ENCODE data around the gene ADCY1. TPM values are rescaled to one million over a fixed set of nuclear protein-coding genes. Genes with fewer than 3 reads are reported as not detected.

ADCY1 gene
- total RNA-seq, 2 experiments from 2014 or later, result 0.21 to 0.29 TPM

- DNase-seq, result no peak
- Mint-ChIP-seq H3K9me3 (ENCODE audit: insufficient read depth) (no peaks in the 10 kb centered on the region), H3K4me3 (no peak overlapping the region), H3K4me1 (ENCODE audit: low read depth) (no peaks in the 10 kb centered on the region), H3K27me3 (ENCODE audit: low read depth) (peaks cover 21% of the 10 kb centered on the region), H3K36me3 (ENCODE audit: low read depth) (no peaks in the 10 kb centered on the region), H3K27ac (no peak overlapping the region)
- ATAC-seq, result no peak
- POLR2A ChIA-PET, result no interaction called here
- CTCF ChIA-PET, result no interaction called here
Measured at GRCh38 chr7:45579391-45579801, 5.2 kb downstream of the ADCY1 start.

DNA sequence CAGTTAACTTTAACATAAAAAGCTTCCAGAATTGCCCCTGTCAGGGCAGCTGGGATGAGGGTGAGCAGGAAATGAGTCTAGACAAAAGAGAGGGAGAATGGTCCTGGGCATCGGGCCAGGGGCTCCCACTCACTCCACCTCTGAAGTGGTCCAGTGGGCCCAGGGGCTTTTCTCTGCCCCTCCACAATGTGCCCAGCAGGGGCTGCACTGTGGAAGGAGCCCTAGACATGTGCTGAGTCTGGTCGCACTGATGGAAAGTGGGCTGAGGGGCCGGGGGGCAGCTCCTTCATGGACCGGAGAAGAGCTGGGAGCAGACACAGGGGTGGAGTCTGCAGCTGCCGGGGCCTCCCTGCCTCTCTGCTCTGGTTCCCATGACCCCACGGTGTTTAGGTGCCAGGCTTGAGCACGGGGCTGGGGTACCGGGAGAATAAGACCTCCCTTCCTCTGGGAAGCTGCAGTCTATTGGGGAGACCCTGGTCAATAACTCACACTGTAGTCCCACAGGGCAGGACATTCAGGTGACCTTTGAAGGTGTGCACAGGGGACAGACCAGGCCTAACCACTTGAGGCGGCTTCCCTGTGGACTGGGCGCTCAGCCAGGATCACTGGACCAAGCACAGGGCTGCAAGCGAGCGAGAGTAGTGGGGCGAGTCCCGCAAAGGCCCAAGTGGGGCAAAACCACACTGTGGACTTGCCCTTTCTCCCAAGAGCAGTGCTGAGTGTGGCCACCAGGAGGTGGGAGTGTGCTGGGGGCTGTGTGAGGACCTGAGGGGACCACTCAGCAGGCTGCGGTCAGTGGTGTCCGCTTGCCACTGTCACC, 6.1 kb downstream of the ADCY1 start:
- no peak for ATAC-seq
- Mint-ChIP-seq H3K4me1 (ENCODE audit: low read depth) (no peaks in the 10 kb centered on the region), H3K27me3 (ENCODE audit: low read depth) (peaks cover 17% of the 10 kb centered on the region), H3K9me3 (ENCODE audit: insufficient read depth) (no peaks in the 10 kb centered on the region), H3K4me3 (no peak overlapping the region), H3K36me3 (ENCODE audit: low read depth) (no peaks in the 10 kb centered on the region), H3K27ac (no peak overlapping the region)
- POLR2A ChIA-PET, result no interaction called here
- DNase-seq, result no peak
- CTCF ChIA-PET, result no interaction called here

- ATAC-seq, result no peak
- no peak for DNase-seq
- ChIA-PET POLR2A (no interaction called here), CTCF (no interaction called here)
- no peaks in the 10 kb centered on the region for H3K36me3 Mint-ChIP-seq (ENCODE audit: low read depth)
- H3K27ac Mint-ChIP-seq, result no peak overlapping the region
- H3K4me3 Mint-ChIP-seq, result no peak overlapping the region
- peaks cover 8% of the 10 kb centered on the region for H3K27me3 Mint-ChIP-seq (ENCODE audit: low read depth)
- no peaks in the 10 kb centered on the region for H3K4me1 Mint-ChIP-seq (ENCODE audit: low read depth)
- no peaks in the 10 kb centered on the region for H3K9me3 Mint-ChIP-seq (ENCODE audit: insufficient read depth)
Measured at GRCh38 chr7:45581271-45581780, 7.2 kb downstream of the ADCY1 start.

DNA sequence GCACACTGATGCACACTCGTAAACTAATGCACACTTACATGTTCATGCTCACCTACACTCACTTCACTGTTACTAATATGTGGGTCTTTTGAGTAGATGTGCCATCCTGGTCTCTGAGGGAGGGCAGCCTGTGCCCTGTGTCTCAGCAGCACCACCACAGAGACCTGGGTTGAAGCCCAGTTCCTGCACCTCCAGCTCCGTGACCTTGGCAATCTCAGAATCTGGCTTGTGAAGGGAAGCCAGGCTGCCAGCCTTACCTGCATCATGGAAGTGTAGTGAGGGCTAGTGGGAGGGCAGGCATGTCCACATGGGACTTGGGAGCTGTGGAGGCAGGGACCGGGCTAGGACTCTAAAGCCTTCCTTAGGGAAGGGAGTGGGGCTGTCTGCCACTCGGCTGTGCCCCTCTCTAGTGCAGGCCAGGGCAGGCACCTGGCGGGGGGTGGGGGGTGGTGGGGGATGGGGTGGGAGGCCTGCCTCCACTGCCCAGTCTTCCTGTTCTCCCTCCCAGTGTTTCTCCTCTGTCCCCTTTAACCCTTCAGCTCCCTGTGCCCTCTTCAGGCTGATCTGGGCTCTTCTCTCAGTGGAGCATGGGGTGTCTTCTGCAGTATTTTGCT, 8.1 kb downstream of the ADCY1 start:
- Mint-ChIP-seq H3K9me3 (ENCODE audit: insufficient read depth) (no peaks in the 10 kb centered on the region), H3K4me1 (ENCODE audit: low read depth) (no peaks in the 10 kb centered on the region), H3K36me3 (ENCODE audit: low read depth) (no peaks in the 10 kb centered on the region), H3K27me3 (ENCODE audit: low read depth) (peaks cover 3% of the 10 kb centered on the region), H3K27ac (no peak overlapping the region), H3K4me3 (no peak overlapping the region)
- CTCF ChIA-PET, result no interaction called here
- no peak for DNase-seq
- no peak for ATAC-seq
- POLR2A ChIA-PET, result no interaction called here

DNA sequence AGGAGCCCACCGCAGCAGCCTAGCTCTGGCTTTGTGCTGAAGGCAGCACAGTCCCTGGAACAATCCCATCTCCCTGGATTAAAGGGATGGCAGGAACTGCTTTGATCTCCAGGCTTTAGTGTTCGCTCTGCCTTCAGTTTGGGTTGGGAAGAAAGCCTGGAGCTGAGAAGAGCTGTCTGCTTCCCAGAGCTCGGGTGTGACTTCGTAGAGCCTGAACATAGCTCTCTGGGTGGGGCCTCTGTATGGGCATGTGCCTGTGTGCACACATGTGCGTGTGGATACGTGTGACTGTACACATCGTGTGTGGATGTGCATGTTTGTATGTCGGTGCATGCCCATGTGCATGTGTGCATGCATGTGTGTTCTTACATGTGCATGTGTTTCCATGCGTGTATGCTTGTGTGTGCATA, 8.7 kb downstream of the ADCY1 start:
- H3K9me3 Mint-ChIP-seq (ENCODE audit: insufficient read depth), result no peaks in the 10 kb centered on the region
- H3K27me3 Mint-ChIP-seq (ENCODE audit: low read depth), result no peaks in the 10 kb centered on the region
- no peaks in the 10 kb centered on the region for H3K36me3 Mint-ChIP-seq (ENCODE audit: low read depth)
- ChIA-PET CTCF (no interaction called here), POLR2A (no interaction called here)
- no peak for DNase-seq
- H3K27ac Mint-ChIP-seq, result no peak overlapping the region
- no peak overlapping the region for H3K4me3 Mint-ChIP-seq
- ATAC-seq, result no peak
- H3K4me1 Mint-ChIP-seq (ENCODE audit: low read depth), result no peaks in the 10 kb centered on the region

DNA sequence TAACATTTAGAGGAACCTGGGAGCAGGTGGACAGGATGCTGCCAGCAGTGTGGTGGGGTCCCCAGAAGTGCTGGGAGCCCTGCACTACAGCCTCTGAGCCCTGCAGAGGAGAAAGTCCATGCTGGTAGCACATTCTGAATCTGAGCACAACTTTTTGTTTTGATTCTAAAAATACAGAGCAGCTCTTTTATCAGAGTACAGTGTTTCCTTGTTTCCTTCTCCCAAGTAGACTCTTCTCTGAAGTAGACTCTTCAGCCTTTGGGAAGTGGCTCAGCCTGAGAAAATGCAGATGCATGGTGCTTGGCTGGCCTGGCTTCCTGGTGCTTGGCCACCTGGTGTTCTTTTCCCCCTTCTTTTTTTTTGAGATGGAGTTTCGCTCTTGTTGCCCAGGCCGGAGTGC, 9.1 kb downstream of the ADCY1 start:
- Mint-ChIP-seq H3K27me3 (ENCODE audit: low read depth) (no peaks in the 10 kb centered on the region), H3K36me3 (ENCODE audit: low read depth) (no peaks in the 10 kb centered on the region), H3K4me1 (ENCODE audit: low read depth) (no peaks in the 10 kb centered on the region), H3K4me3 (no peak overlapping the region), H3K27ac (no peak overlapping the region), H3K9me3 (ENCODE audit: insufficient read depth) (no peaks in the 10 kb centered on the region)
- ATAC-seq, result no peak
- CTCF ChIA-PET, result no interaction called here
- DNase-seq, result no peak
- POLR2A ChIA-PET, result no interaction called here

- ChIA-PET CTCF (no interaction called here), POLR2A (no interaction called here)
- H3K27me3 Mint-ChIP-seq (ENCODE audit: low read depth), result no peaks in the 10 kb centered on the region
- no peak for DNase-seq
- no peaks in the 10 kb centered on the region for H3K4me1 Mint-ChIP-seq (ENCODE audit: low read depth)
- no peak for ATAC-seq
- H3K9me3 Mint-ChIP-seq (ENCODE audit: insufficient read depth), result no peaks in the 10 kb centered on the region
- no peak overlapping the region for H3K27ac Mint-ChIP-seq
- H3K36me3 Mint-ChIP-seq (ENCODE audit: low read depth), result no peaks in the 10 kb centered on the region
- no peak overlapping the region for H3K4me3 Mint-ChIP-seq
Measured at GRCh38 chr7:45584261-45585210, 10.4 kb downstream of the ADCY1 start.

DNA sequence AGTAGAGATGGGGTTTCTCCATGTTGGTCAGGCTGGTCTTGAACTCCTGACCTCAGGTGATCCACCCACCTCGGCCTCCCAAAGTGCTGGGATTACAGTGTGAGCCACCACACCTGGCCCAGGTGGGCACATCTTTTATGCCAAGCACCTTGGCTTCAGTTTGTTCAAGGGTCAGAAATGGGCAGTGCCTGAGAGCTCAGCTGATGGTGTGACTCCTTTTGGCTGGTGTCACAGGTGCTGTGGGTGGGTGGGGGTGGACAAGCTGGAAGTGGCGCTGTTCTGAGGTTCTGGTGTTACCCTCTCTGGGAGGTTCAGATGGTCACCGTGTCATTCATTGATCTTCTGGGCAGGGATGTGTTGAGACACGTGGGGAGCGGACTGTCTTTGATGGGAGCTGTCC, 11.5 kb downstream of the ADCY1 start:
- H3K9me3 Mint-ChIP-seq (ENCODE audit: insufficient read depth), result no peaks in the 10 kb centered on the region
- ATAC-seq, result no peak

DNA sequence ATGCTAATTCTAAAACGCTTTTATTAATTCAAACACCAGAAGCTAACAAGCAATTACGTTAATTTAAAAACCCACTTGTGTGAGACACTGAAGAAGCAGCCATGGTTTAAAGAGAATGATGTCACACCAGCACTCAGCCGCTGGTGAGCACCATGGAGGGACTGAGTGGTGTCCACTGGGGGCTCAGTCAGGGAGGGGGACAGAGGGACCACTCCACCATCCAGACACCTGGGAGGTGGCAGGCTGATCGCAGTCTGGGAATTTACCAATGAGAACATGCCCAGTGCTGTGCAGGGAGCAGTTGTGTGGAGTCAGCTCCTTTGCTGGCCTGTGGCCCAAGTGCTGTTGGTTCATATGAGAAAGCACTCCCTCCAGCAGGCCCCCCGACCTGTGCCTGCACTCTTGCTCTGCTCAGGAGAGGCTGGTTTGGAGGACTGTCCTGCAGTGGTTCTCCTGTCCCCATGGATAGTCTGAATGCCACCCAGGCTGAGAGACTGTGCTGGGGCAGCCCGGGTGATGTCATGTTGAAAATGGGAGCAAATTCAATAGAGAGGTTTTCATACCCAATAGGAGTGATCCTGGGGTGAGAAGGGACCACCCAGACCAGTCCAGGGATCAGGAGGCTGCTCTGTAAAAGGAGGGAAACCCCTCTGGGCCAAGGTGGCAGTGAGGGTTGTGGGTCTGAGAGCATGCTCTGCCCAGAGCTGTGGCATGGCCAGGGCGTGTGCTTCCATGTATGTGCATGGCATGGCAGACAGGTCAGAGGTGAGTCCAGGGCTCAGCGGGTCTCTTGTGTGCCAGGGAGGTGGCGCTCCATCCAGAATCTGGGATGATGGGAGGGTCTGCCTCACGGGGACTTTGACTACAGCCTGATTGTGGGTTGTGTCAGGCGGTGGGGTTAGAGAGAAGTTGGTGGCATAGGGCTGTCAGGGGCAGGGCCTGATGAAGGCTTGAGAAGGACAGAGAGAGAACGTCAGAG, 12.7 kb downstream of the ADCY1 start:
- no peaks in the 10 kb centered on the region for H3K9me3 Mint-ChIP-seq (ENCODE audit: insufficient read depth)
- H3K4me1 Mint-ChIP-seq (ENCODE audit: low read depth), result no peaks in the 10 kb centered on the region
- no peak for DNase-seq
- no peaks in the 10 kb centered on the region for H3K36me3 Mint-ChIP-seq (ENCODE audit: low read depth)
- ChIA-PET CTCF (no interaction called here), POLR2A (no interaction called here)
- no peak for ATAC-seq
- no peak overlapping the region for H3K4me3 Mint-ChIP-seq
- no peak overlapping the region for H3K27ac Mint-ChIP-seq
- H3K27me3 Mint-ChIP-seq (ENCODE audit: low read depth), result no peaks in the 10 kb centered on the region

More for the DNA sequence above, 11.5 kb downstream of the ADCY1 start:
- ChIA-PET POLR2A (no interaction called here), CTCF (no interaction called here)
- no peaks in the 10 kb centered on the region for H3K36me3 Mint-ChIP-seq (ENCODE audit: low read depth)
- H3K27me3 Mint-ChIP-seq (ENCODE audit: low read depth), result no peaks in the 10 kb centered on the region
- H3K27ac Mint-ChIP-seq, result no peak overlapping the region
- no peaks in the 10 kb centered on the region for H3K4me1 Mint-ChIP-seq (ENCODE audit: low read depth)
- no peak for DNase-seq
- H3K4me3 Mint-ChIP-seq, result no peak overlapping the region

GRCh38 chr7:45588466-45588865, 14.3 kb downstream of the ADCY1 start:
- Mint-ChIP-seq H3K27ac (no peak overlapping the region), H3K4me1 (ENCODE audit: low read depth) (no peaks in the 10 kb centered on the region), H3K36me3 (ENCODE audit: low read depth) (no peaks in the 10 kb centered on the region), H3K9me3 (ENCODE audit: insufficient read depth) (no peaks in the 10 kb centered on the region), H3K27me3 (ENCODE audit: low read depth) (no peaks in the 10 kb centered on the region), H3K4me3 (no peak overlapping the region)
- ChIA-PET CTCF (no interaction called here), POLR2A (no interaction called here)
- DNase-seq, result no peak
- ATAC-seq, result no peak

DNA sequence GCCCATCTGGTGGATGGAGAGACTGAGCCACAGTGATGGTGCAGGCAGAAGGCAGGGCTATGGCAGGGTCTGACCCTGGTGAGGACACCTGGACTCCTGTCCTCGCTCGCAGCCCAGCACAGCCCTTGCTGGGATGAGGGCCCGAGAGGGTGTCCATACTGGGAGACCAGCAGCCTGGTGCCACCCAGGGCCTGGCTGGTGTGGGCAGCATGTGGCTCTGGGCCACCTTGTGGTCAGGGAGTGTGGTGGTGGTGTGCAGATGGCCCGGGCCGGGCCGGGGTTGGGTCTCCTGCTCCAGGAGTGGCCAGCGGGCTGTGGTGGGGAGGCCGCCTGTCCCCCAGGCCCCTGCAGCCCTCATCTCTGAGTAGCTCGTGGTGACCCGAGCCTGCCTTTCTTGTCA, 14.9 kb downstream of the ADCY1 start:
- ChIA-PET POLR2A (no interaction called here), CTCF (no interaction called here)
- H3K27ac Mint-ChIP-seq, result no peak overlapping the region
- ATAC-seq, result no peak
- no peaks in the 10 kb centered on the region for H3K36me3 Mint-ChIP-seq (ENCODE audit: low read depth)
- no peaks in the 10 kb centered on the region for H3K9me3 Mint-ChIP-seq (ENCODE audit: insufficient read depth)
- DNase-seq, result no peak
- no peaks in the 10 kb centered on the region for H3K4me1 Mint-ChIP-seq (ENCODE audit: low read depth)
- no peak overlapping the region for H3K4me3 Mint-ChIP-seq
- H3K27me3 Mint-ChIP-seq (ENCODE audit: low read depth), result no peaks in the 10 kb centered on the region
